GM06990 (cell line): ENCODE data around the gene SLC16A8.

Experiments
- DNase-seq: peaks from one replicate; pipeline ENCODE4 v3.0.0-alpha.2; 2011; ENCODE audit not compliant: insufficient read length; ENCODE audit errors: extremely low read depth
- H3K27me3 ChIP-seq: replicated peaks from 2 replicates; pipeline ENCODE4 v1.6.0; 2011; ENCODE audit warnings: low read length; ENCODE audit not compliant: control insufficient read depth, insufficient read depth
- H3K36me3 ChIP-seq: 2 replicates; pipeline ENCODE4 v1.5.1; 2011; ENCODE audit warnings: low read length; ENCODE audit not compliant: control insufficient read depth, insufficient read depth
- H3K4me3 ChIP-seq: replicated peaks from 2 replicates; pipeline ENCODE4 v1.5.1; 2011; ENCODE audit warnings: low read depth, mild to moderate bottlenecking, control low read depth, low read length
- TF ChIP-seq, protein P1 (sequence below): IDR thresholded peaks from 2 replicates; pipeline ENCODE4 v1.5.1; 2011; ENCODE audit warnings: low read length, control low read depth, mild to moderate bottlenecking, inconsistent platforms; ENCODE audit not compliant: insufficient read depth, poor library complexity, severe bottlenecking

Gene SLC16A8, protein sequence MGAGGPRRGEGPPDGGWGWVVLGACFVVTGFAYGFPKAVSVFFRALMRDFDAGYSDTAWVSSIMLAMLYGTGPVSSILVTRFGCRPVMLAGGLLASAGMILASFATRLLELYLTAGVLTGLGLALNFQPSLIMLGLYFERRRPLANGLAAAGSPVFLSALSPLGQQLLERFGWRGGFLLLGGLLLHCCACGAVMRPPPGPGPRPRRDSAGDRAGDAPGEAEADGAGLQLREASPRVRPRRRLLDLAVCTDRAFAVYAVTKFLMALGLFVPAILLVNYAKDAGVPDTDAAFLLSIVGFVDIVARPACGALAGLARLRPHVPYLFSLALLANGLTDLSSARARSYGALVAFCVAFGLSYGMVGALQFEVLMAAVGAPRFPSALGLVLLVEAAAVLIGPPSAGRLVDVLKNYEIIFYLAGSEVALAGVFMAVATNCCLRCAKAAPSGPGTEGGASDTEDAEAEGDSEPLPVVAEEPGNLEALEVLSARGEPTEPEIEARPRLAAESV

GRCh38 chr22:38083931-38084631 lies at the start of gene SLC16A8:
TSS of gene SLC16A8 (minus strand) at chr22:38084184. CDS start at chr22:38082873, 1,311 bp downstream.
- DNase-seq = no peak
- TF ChIP-seq, protein P1, sequence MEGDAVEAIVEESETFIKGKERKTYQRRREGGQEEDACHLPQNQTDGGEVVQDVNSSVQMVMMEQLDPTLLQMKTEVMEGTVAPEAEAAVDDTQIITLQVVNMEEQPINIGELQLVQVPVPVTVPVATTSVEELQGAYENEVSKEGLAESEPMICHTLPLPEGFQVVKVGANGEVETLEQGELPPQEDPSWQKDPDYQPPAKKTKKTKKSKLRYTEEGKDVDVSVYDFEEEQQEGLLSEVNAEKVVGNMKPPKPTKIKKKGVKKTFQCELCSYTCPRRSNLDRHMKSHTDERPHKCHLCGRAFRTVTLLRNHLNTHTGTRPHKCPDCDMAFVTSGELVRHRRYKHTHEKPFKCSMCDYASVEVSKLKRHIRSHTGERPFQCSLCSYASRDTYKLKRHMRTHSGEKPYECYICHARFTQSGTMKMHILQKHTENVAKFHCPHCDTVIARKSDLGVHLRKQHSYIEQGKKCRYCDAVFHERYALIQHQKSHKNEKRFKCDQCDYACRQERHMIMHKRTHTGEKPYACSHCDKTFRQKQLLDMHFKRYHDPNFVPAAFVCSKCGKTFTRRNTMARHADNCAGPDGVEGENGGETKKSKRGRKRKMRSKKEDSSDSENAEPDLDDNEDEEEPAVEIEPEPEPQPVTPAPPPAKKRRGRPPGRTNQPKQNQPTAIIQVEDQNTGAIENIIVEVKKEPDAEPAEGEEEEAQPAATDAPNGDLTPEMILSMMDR = no peak
- no peaks in the 10 kb centered on the region for H3K36me3 ChIP-seq
- no peak within 1 kb of the TSS for H3K4me3 ChIP-seq
- no peaks in the 10 kb centered on the region; the same call in 1 of the 2 replicates for H3K27me3 ChIP-seq

DNA sequence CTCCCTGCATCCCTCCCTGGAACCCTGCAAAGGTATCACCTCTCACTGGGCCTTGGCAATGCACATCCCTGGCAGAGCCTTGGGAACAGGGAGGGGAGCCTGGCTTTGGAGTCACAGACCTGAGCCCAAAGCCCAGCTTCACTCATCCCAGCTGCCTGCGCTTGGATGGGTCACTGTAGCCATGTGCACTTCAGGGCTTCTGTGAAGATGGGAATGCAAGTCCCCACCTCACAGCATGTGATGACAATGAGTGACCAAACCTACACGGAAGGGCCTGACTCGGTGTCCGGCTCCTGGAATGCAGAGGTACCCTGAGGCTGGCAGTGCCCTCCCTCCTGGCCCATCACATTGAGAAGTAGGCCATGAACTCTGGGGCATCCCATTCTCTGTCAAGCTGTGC lies 49.3 kb upstream of the SLC16A8 start:
- no peak for DNase-seq
- TF ChIP-seq, protein P1 = no peak
- Histone ChIP-seq H3K27me3 (no peaks in the 10 kb centered on the region), H3K4me3 (no peak overlapping the region), H3K36me3 (peaks cover 8% of the 10 kb centered on the region)

- DNase-seq = no peak
- TF ChIP-seq, protein P1 = no peak
- Histone ChIP-seq H3K4me3 (no peak overlapping the region), H3K27me3 (no peaks in the 10 kb centered on the region), H3K36me3 (peaks cover 5% of the 10 kb centered on the region)
These were observed 48.8 kb upstream of the SLC16A8 start for GRCh38 chr22:38132794-38133193.

- DNase-seq = no peak
- Histone ChIP-seq H3K4me3 (no peak overlapping the region), H3K36me3 (peaks cover 5% of the 10 kb centered on the region), H3K27me3 (no peaks in the 10 kb centered on the region)
- TF ChIP-seq, protein P1 = no peak
These were observed 48.2 kb upstream of the SLC16A8 start for GRCh38 chr22:38132136-38132535.

GRCh38 chr22:38131399-38131798 lies 47.4 kb upstream of the SLC16A8 start:
- Histone ChIP-seq H3K4me3 (no peak overlapping the region), H3K27me3 (no peaks in the 10 kb centered on the region), H3K36me3 (peaks cover 5% of the 10 kb centered on the region)
- TF ChIP-seq, protein P1 = no peak
- no peak for DNase-seq
